Hepatic stellate cell (primary cell): Measurements from ENCODE around the gene REELD1.

Experiments
- DNase-seq: peaks from one replicate; pipeline ENCODE4 v3.0.0; 2011; ENCODE audit warnings: low spot score

The REELD1 gene

DNA sequence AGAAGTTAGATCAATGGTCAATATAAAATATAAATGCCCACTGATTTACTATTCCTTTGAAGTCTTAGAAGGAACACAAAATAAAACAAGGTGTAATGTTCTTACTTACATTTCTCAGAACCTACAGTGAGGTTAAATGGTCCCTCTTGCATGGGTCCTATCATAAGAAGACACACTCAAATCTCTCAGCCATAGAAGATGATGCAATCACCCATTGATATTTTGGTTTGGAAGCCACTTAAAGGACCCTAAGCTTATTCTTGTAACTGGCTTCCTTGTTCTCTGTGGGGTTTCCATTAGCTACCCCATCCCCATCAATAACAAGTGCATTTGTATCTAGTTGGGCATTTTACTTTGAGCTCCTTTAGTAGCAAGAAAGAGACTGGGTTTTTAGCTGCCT lies 15.1 kb downstream of the REELD1 start:
- DNase-seq = no peak

DNA sequence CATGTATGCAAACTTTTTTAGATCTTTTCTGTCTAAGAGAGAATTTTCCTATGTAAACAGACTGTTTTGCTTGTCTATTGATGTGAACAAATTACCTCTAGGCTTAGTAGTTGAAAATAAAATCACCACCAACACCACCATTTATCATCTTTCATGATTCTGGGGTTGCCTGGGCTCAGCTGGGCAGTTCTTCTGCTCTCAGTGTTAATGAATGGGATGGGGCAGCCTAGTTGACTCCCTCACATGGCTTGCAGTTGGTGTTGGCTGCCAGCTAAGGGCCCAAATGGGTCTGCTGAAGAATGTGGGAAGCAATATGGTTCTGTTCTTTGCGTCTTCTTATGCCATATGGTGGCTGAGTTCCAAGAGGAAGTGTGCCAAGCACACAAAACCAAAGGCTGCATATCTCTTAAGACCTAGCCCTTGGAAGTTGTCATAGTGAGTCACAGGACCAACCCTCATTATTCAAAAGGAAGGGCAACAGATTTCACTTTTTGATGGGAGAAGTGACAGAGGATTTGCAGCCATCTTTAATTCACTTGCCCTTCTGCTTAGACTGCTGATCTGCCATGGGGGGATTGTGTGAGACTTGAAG lies 17.9 kb downstream of the REELD1 start:
- no peak for DNase-seq

DNA sequence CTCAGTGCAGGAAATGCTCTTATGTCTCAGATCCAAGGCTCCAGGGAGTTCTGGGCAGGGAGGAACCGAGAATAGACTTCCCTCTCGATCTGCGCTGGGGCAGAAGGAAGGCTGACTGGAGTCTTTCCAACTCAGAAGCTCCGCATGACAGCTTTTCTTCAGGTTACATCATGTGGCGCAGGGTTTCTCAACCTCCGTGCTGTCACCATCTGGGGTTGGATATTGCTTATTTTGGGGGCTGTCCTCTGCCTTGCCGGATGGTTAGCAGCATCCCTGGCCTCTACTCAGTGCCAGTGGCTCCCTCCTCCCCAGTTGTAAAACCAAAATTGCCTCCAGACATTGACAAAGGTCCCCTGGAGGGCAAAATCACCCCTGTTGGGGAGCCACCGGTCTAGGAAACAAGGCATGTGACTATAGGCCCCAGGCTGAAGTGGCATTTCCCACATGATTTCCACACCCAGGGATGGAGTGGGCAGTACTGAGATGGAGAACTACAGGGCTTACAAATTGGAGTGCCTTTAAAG lies 21.4 kb downstream of the REELD1 start:
- peak; percentile 26 for DNase-seq

DNA sequence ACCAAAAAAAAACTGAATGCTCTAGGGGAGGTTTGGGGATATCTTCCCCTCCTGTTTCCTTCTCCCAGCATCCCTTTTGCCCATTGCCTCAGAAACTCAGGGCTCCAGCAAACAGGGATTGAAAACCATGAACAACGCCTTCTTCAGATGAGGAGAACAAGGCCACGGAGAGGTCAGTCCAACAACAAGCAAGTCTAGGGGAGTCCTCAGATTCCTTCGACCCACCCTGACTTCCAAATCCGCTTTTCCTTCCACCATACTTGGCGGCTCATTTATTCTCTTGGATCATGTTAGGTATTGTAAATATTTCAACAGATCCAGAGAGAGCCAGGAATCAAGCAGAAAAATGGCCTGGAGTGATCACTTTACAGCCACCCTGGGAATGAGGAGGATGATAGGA lies 21.9 kb downstream of the REELD1 start:
- no peak for DNase-seq

- no peak for DNase-seq
These were observed 22.8 kb downstream of the REELD1 start for GRCh38 chr4:146237092-146237491.

DNA sequence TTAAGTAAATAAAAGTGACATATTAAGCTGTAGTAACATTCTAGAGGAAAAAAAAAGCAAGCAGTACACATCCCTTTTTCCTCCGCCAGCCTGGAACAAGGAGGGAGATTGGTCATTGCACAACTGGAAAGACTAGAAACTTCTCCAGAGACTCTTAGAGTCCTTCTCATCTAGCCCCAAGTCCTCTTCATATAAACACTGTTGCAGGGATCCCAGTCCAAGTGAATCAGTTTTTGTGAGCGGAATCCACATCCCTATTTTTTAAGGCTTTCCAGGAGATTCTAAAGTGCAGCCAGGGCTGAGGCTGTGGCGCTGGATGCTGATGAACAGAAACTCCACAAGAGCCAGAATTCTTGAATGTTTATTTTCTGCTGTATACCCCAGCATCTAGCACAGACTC lies 23.8 kb downstream of the REELD1 start:
- DNase-seq = no peak

DNA sequence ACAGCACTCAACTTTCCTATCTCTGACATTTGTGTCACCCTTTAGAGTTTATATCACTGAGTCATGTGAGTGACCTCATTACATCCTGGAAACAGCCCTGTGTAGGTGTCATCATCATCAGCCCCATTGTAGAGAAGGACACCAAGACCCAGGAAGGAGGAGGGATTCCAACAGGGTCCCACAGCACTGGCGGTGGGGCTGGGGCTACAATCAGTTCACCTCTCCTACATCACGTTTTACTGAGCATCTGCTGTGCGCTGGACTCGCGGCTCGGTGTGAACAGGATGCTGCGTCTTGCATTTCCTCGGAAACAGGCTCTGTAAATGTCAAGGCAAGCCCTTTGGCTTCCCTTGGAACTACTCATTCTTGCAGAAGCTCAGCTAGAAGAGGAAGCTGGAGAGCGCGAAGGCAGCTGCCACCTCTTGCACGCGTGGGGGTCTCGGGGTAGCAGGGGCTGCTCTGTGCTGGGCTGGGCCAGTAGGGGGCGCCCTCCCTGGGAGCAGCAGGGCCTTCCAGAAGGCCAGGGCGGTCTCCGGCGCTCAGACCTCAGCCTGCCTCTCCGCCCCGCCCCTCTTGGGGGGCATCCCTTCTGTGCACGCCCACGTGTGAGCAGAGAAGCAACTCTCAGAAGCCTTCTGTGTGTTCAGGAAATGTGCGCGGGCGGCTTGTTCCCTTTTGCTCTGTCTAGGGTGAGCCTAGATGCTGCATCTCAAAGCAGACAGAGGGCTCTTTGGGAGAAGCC lies 29.0 kb downstream of the REELD1 start:
- peak; percentile 36 for DNase-seq

- DNase-seq = no peak
These were observed 29.5 kb downstream of the REELD1 start for GRCh38 chr4:146243883-146244277.

DNA sequence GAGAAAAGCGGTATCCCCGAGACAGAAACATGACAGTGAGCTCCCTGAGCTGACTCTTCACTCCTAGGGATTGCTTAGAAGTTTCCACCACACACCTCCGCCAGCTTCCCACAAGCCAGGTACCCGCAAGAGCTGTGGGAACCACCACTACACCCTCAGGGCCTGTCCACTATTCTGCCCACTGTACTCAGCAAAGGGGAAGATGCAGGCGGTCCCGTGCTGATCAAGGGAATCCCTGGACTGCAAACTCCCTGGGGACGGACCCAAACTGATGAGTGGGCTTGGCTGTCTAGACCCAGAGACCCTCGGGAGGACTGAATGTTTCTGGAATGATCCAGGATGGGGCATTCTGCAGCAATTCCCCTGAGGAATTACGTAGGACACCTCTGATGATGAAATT lies 30.2 kb downstream of the REELD1 start:
- DNase-seq = no peak

GRCh38 chr4:146245246-146245645 lies 30.9 kb downstream of the REELD1 start:
- no peak for DNase-seq

- no peak for DNase-seq
These were observed 31.5 kb downstream of the REELD1 start for GRCh38 chr4:146245850-146246249.

- no peak for DNase-seq
These were observed 32.0 kb downstream of the REELD1 start for GRCh38 chr4:146246381-146246780.

- no peak for DNase-seq
These were observed 33.0 kb downstream of the REELD1 start for GRCh38 chr4:146247356-146247755.

- no peak for DNase-seq
These were observed 38.8 kb downstream of the REELD1 start for GRCh38 chr4:146252969-146253611.

- DNase-seq = peak; percentile 29
These were observed 41.1 kb downstream of the REELD1 start for GRCh38 chr4:146255463-146255862.

DNA sequence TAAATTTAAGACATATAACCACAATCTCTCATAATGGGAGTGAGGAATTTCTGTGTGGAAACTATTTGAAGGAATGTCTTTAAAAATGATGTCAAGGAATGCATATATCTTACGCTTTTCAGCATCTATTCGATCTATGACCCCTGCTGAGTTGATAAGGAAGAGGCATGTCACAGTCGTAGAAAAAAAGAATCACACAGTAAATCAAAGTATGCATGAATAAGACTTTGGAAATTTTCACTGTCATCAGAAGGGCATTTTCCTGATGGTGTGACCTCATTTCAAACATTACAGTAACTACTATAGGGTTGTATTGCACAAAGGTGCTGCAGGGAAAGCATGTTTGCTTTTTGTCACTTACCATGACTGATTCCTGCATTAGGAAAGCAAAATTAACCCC lies 41.5 kb downstream of the REELD1 start:
- DNase-seq = peak; percentile 24

DNA sequence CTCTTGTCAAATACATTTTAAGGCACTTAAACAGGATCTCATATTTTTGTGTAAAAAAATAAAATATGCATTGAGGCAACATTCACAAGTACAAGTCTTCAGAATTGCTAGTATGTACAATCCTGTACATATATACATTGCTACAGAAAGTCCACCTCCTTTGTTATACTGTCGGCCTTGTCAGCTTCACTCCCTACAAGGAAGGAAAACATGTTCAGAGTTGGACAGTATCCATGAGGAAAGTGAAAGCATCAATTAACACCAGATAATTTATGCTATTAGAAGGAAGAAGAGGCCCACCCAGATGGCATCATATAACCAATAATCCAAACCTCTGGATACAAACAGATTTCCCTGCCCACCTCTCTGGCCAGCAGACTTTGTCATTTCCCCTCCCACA lies 42.0 kb downstream of the REELD1 start:
- no peak for DNase-seq

DNA sequence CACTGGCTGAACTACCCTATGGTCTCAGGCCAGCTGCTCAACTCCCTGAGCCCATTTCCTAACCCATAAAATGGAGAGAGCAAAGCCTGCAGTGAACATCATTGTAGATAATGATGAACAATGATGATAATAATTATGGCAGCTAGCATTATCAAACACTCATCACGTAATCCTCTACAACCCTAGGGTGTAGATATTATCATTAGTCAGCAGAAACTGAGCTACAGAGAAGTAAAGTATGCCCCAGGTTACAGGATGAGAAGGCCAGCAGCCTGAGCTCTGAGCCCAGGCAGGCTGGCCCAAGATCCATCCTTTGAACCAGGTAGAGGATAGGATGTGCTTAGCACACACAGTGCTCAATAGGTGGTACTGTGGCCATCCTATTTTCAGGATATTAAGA lies 43.2 kb downstream of the REELD1 start:
- no peak for DNase-seq

- no peak for DNase-seq
These were observed 46.2 kb downstream of the REELD1 start for GRCh38 chr4:146260521-146260920.

DNA sequence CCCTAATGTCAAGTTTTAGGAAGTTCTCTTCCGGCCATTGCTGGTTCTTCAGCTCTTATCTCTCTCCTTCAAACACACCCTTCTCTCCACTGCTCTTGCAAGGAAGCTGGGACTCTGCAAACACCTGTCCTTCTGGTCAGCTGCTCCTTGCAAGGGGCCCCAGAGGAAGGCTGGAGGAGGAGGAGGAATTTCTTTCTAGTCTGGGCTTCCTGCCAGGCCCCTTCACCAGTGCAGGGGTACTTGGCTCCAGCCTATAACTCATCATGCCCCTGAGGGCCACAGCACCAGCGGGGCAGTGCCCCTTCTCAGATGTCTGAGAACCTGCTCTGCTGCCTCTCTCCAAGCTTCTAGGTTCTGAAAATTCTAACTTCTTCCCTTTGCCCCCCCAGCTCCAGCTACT lies 46.7 kb downstream of the REELD1 start:
- DNase-seq = no peak

- no peak for DNase-seq
These were observed 49.5 kb downstream of the REELD1 start for GRCh38 chr4:146263793-146264192.

GRCh38 chr4:146265950-146266490 lies 51.7 kb downstream of the REELD1 start:
- no peak for DNase-seq

- DNase-seq = no peak
These were observed 53.5 kb downstream of the REELD1 start for GRCh38 chr4:146267826-146268225.
